Adrenal gland (tissue), 5 donors: ENCODE measurements around the gene PHKG1.
"Not testable (repeated sequence)": the region's sequence is repeated elsewhere in the genome, so short reads cannot be mapped to it uniquely, and the experiment has no call there.

Experiments
- POLR2A ChIP-seq, 2 donors: fragments of 450-650 bp; IDR thresholded peaks; one replicate each; pipeline ENCODE4 v1.6.1; 2017; ENCODE audit warnings: antibody characterized with exemption in 2 of 2, mild to moderate bottlenecking in 2 of 2, moderate library complexity in 1 of 2
- TF ChIP-seq, protein P1 (sequence below), 6 experiments: fragments of 450-650 bp in 4 of 6; fragments of 200-600 bp in 2 of 6; sonication (generic) in 1 of 6; IDR thresholded peaks; 1 replicate in 5 of 6; 2 replicates in 1 of 6; pipeline versions ENCODE4 v1.5.1 to v1.8.0; 2016 to 2021; ENCODE audit warnings: antibody characterized with exemption in 6 of 6, mild to moderate bottlenecking in 2 of 6, moderate library complexity in 1 of 6
- donor health status: DM: no; HTN: no; CAD: no.

DNA sequence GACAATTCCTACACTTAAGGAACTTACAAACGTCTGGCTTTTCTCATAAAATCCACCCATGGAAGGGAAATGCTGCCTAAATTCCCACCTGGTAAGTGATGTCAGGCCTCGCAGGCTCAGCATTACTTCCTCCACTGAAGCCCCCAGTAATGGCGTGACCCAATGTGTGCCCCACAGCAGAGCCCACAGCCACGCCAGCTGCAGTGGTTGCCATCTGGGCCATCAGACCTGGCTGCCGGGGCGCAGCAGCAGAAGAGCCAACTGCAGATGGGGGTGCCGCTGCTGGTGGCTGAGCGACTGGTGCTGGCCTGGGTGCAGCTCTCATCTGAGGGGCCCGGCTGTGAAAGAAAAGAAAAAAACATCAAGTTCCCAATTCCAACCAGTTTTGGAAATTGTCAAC, 11.4 kb upstream of the PHKG1 start:
- TF ChIP-seq POLR2A (IDR thresholded peaks at IDR 0.05) = not testable (repeated sequence)
- TF ChIP-seq, protein P1, sequence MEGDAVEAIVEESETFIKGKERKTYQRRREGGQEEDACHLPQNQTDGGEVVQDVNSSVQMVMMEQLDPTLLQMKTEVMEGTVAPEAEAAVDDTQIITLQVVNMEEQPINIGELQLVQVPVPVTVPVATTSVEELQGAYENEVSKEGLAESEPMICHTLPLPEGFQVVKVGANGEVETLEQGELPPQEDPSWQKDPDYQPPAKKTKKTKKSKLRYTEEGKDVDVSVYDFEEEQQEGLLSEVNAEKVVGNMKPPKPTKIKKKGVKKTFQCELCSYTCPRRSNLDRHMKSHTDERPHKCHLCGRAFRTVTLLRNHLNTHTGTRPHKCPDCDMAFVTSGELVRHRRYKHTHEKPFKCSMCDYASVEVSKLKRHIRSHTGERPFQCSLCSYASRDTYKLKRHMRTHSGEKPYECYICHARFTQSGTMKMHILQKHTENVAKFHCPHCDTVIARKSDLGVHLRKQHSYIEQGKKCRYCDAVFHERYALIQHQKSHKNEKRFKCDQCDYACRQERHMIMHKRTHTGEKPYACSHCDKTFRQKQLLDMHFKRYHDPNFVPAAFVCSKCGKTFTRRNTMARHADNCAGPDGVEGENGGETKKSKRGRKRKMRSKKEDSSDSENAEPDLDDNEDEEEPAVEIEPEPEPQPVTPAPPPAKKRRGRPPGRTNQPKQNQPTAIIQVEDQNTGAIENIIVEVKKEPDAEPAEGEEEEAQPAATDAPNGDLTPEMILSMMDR (IDR thresholded peaks at IDR 0.05) = not testable (repeated sequence)
